Right atrium auricular region (tissue), 2 donors: ENCODE measurements around the gene BASP1. TPM values are rescaled to one million over a fixed set of nuclear protein-coding genes. Genes with fewer than 3 reads are reported as not detected.

ENCODE experiments used
- DNase-seq: peaks from one replicate; pipeline ENCODE4 v3.0.0-alpha.2; 2019; ENCODE audit warnings: low spot score
- H3K27ac ChIP-seq, 2 donors: fragments of 200-600 bp; sonication (generic); 1 replicate in 1 of 2; 2 replicates in 1 of 2; pipeline ENCODE4 v1.5.1; 2016 to 2019
- H3K27me3 ChIP-seq, 2 donors: fragments of 200-600 bp; sonication (generic); one replicate each; pipeline versions ENCODE4 v1.5.1 to v1.6.0; 2017 to 2019
- H3K36me3 ChIP-seq: fragments of 200-600 bp; sonication (generic); one replicate; pipeline ENCODE4 v1.5.1; 2016
- H3K4me1 ChIP-seq, 2 donors: fragments of 200-600 bp; sonication (generic); one replicate each; pipeline versions ENCODE4 v1.5.1 to v1.6.0; 2017 to 2019
- H3K4me3 ChIP-seq, 2 donors: fragments of 200-600 bp; sonication (generic); 1 replicate in 1 of 2; 2 replicates in 1 of 2; pipeline ENCODE4 v1.5.1; 2017 to 2019; ENCODE audit warnings: mild to moderate bottlenecking in 1 of 2, moderate library complexity in 1 of 2
- H3K9me3 ChIP-seq, 2 donors: fragments of 200-600 bp; sonication (generic); one replicate each; pipeline ENCODE4 v1.5.1; 2019
- total RNA-seq, 2 donors: library from RNA; depleted of rRNA; stranded (reverse); fragments of >200 nt; gene quantifications; one replicate each; pipeline ENCODE4 v1.1.0, GENCODE V29; 2016
- TF ChIP-seq, protein P1 (sequence below), 2 donors: fragments of 200-600 bp; sonication (generic); IDR thresholded peaks; one replicate each; pipeline ENCODE4 v1.5.1; 2019; ENCODE audit warnings: antibody characterized with exemption in 2 of 2

Gene BASP1
- total RNA-seq, 2 donors from 2014 or later, result 8.3 to 18.4 TPM

GRCh38 chr5:17221843-17222636, 4.6 kb downstream of the BASP1 start:
- Histone ChIP-seq H3K27me3 (no peaks in the 10 kb centered on the region), H3K36me3 (no peaks in the 10 kb centered on the region), H3K9me3 (no peaks in the 10 kb centered on the region), H3K4me3 (no peak overlapping the region), H3K27ac (no peak overlapping the region), H3K4me1 (peaks cover 0 to 17% of the 10 kb centered on the region in 2 donors)
- TF ChIP-seq, protein P1, sequence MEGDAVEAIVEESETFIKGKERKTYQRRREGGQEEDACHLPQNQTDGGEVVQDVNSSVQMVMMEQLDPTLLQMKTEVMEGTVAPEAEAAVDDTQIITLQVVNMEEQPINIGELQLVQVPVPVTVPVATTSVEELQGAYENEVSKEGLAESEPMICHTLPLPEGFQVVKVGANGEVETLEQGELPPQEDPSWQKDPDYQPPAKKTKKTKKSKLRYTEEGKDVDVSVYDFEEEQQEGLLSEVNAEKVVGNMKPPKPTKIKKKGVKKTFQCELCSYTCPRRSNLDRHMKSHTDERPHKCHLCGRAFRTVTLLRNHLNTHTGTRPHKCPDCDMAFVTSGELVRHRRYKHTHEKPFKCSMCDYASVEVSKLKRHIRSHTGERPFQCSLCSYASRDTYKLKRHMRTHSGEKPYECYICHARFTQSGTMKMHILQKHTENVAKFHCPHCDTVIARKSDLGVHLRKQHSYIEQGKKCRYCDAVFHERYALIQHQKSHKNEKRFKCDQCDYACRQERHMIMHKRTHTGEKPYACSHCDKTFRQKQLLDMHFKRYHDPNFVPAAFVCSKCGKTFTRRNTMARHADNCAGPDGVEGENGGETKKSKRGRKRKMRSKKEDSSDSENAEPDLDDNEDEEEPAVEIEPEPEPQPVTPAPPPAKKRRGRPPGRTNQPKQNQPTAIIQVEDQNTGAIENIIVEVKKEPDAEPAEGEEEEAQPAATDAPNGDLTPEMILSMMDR (IDR thresholded peaks at IDR 0.05), result no peak
- no peak for DNase-seq

DNA sequence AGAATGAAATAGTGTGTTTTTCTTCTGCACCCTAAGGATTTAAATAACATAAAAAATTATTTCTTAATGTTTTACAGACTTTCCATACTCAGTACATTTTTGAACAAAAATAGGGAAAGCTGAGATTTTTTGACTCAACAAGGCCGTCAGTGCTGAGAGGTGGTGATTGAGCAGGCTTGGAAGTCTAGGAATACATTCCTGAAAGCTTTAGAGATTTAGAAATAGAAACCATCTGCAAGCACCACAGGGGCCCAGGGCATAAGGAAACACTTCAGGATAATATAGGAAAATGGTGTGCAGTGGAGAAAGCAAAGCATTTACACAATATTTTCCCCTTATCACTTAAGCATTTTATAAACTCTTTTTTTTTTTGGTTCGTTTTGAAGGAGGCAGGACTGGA, 5.2 kb downstream of the BASP1 start:
- Histone ChIP-seq H3K9me3 (no peaks in the 10 kb centered on the region), H3K27me3 (no peaks in the 10 kb centered on the region), H3K36me3 (no peaks in the 10 kb centered on the region), H3K27ac (no peak overlapping the region), H3K4me1 (peaks cover 0 to 16% of the 10 kb centered on the region in 2 donors), H3K4me3 (no peak overlapping the region)
- TF ChIP-seq, protein P1 (IDR thresholded peaks at IDR 0.05), result no peak
- no peak for DNase-seq

GRCh38 chr5:17223367-17224185, 6.1 kb downstream of the BASP1 start:
- Histone ChIP-seq H3K4me3 (no peak overlapping the region), H3K27ac (no peak overlapping the region), H3K36me3 (no peaks in the 10 kb centered on the region), H3K4me1 (peaks cover 0 to 7% of the 10 kb centered on the region in 2 donors), H3K27me3 (no peaks in the 10 kb centered on the region), H3K9me3 (no peaks in the 10 kb centered on the region)
- DNase-seq, result no peak
- TF ChIP-seq, protein P1 (IDR thresholded peaks at IDR 0.05), result no peak

GRCh38 chr5:17224858-17225511, 7.6 kb downstream of the BASP1 start:
- Histone ChIP-seq H3K27ac (no peak overlapping the region), H3K36me3 (no peaks in the 10 kb centered on the region), H3K27me3 (no peaks in the 10 kb centered on the region), H3K4me1 (peaks cover 0 to 5% of the 10 kb centered on the region in 2 donors), H3K4me3 (no peak overlapping the region), H3K9me3 (no peaks in the 10 kb centered on the region)
- no peak for DNase-seq
- TF ChIP-seq, protein P1 (IDR thresholded peaks at IDR 0.05), result no peak

DNA sequence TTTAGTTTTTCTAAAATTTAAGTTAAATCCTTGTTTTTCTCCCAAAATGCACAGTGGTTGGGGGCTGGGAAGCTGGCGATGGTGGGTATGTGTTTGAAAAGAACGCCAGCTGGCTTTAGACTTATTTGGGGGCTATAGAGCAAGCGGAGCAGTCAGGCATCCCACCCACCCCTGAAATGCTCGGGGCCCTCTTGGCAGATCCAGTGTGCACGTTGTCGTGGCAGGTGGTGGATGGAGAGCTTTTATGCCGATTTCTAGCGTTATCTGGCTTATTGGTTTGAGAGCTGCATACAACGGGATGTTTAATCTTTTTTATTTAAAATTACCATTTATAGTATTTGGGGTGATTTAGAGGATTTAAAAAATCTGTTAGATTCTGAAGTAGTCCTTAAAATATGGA, 8.1 kb downstream of the BASP1 start:
- no peak overlapping the region for H3K4me3 ChIP-seq
- H3K9me3 ChIP-seq, result no peaks in the 10 kb centered on the region
- no peaks in the 10 kb centered on the region for H3K36me3 ChIP-seq
- TF ChIP-seq, protein P1 (IDR thresholded peaks at IDR 0.05), result no peak
- H3K27me3 ChIP-seq, result no peaks in the 10 kb centered on the region
- DNase-seq, result no peak
- H3K27ac ChIP-seq, result no peak overlapping the region
- H3K4me1 ChIP-seq, result peaks cover 0 to 5% of the 10 kb centered on the region in 2 donors
